ENCODE measurements around the gene GRIK4.

GRIK4 gene

GRCh38 chr11:120519474-120519873 is 7.9 kb downstream of the GRIK4 start:
- H3K4me3 ChIP-seq (replicated peaks in 1 of 2; ENCODE audit: low read depth in 2 of 2, low read length in 2 of 2): no peak overlapping the region
- no peak for DNase-seq (ENCODE audit: low read depth in 2 of 2)
- TF ChIP-seq, protein P1, sequence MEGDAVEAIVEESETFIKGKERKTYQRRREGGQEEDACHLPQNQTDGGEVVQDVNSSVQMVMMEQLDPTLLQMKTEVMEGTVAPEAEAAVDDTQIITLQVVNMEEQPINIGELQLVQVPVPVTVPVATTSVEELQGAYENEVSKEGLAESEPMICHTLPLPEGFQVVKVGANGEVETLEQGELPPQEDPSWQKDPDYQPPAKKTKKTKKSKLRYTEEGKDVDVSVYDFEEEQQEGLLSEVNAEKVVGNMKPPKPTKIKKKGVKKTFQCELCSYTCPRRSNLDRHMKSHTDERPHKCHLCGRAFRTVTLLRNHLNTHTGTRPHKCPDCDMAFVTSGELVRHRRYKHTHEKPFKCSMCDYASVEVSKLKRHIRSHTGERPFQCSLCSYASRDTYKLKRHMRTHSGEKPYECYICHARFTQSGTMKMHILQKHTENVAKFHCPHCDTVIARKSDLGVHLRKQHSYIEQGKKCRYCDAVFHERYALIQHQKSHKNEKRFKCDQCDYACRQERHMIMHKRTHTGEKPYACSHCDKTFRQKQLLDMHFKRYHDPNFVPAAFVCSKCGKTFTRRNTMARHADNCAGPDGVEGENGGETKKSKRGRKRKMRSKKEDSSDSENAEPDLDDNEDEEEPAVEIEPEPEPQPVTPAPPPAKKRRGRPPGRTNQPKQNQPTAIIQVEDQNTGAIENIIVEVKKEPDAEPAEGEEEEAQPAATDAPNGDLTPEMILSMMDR (IDR thresholded peaks at IDR 0.05; ENCODE audit: low read depth, low read length): no peak

DNA sequence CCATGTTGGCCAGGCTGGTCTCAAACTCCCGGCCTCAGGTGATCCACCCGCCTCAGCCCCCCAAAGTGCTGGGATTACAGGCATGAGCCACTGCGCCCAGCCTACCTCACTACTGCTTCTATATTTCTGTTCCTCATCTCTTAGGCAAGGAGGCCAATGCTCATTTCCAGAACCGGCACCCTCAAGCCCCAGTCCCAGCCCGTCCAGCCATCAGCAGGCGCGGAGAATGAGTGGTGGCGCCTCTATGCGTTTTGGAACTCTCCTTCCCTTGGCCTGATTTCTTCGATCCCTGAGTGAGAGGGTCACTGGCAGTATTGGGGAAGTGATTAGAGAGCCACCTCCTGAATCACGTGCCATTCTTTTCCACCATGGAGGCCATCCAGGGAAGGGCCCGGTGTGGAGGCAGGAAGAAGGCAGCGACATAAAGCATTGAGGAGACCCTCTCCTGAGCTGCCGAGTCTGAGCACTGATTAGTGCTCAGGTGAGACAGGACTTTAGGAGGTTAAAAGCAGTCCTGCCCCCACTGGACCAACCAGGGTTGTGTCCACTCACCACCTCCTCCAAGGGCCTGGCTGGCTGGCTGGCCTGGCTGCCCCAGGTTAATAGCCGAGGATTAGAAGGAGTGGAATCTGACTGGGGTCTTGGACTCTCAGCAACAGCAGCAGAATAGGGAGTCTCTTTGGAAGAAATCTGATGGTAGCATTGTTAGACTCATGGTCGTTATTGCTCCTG is 8.7 kb downstream of the GRIK4 start:
- TF ChIP-seq, protein P1 (IDR thresholded peaks at IDR 0.05; ENCODE audit: low read depth, low read length): no peak
- DNase-seq (ENCODE audit: low read depth in 2 of 2): no peak
- no peak overlapping the region for H3K4me3 ChIP-seq (replicated peaks in 1 of 2; ENCODE audit: low read depth in 2 of 2, low read length in 2 of 2)

DNA sequence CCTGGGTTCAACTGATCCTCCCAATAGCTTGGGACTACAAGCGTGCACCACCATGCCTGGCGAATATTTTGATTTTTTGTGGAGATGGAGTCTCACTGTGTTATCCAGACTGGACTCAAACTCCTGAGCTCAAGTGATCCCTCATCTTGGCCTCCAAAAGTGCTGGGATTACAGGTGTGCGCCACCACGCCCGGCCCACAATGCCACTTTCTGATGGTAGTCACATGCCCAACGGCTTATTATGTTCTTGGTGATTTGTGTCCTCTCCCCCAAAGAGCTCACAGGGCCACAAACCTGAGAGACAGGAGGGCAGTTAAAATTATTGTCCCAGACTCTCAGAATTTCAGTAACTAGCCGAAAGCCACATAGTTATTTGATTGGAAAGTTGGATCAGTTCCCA is 9.6 kb downstream of the GRIK4 start:
- no peak for DNase-seq (ENCODE audit: low read depth in 2 of 2)
- H3K4me3 ChIP-seq (replicated peaks in 1 of 2; ENCODE audit: low read depth in 2 of 2, low read length in 2 of 2): no peak overlapping the region
- TF ChIP-seq, protein P1 (IDR thresholded peaks at IDR 0.05; ENCODE audit: low read depth, low read length): no peak

DNA sequence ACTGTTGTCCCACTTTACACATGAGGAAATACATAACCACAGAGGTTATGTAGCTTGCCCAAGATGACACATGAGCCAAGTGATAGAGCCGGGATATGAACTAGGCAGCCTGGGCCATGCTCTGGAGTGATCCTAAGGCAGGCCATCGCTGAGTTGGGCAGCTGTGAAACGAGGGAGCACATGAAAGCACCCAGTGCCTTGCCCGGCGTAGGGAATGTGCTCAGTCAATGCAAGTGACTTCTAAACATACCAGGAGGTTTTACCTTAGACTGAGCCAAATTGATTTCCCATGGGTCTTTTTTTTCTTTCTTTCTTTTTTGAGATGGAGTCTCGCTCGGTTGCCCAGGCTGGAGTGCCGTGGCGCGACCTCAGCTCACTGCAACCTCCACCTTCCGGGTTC is 10.5 kb downstream of the GRIK4 start:
- no peak overlapping the region for H3K4me3 ChIP-seq (replicated peaks in 1 of 2; ENCODE audit: low read depth in 2 of 2, low read length in 2 of 2)
- no peak for DNase-seq (ENCODE audit: low read depth in 2 of 2)

GRCh38 chr11:120522736-120523135 is 11.2 kb downstream of the GRIK4 start:
- TF ChIP-seq, protein P1 (IDR thresholded peaks at IDR 0.05; ENCODE audit: low read depth, low read length): no peak

More for the DNA sequence above, 10.5 kb downstream of the GRIK4 start:
- TF ChIP-seq, protein P1 (IDR thresholded peaks at IDR 0.05; ENCODE audit: low read depth, low read length): no peak

GRCh38 chr11:120523196-120523595 is 11.6 kb downstream of the GRIK4 start:
- no peak overlapping the region for H3K4me3 ChIP-seq (replicated peaks in 1 of 2; ENCODE audit: low read depth in 2 of 2, low read length in 2 of 2)
- TF ChIP-seq, protein P1 (IDR thresholded peaks at IDR 0.05; ENCODE audit: low read depth, low read length): no peak
- DNase-seq (ENCODE audit: low read depth in 2 of 2): no peak

More at GRCh38 chr11:120522736-120523135, 11.2 kb downstream of the GRIK4 start:
- DNase-seq (ENCODE audit: low read depth in 2 of 2): no peak
- no peak overlapping the region for H3K4me3 ChIP-seq (replicated peaks in 1 of 2; ENCODE audit: low read depth in 2 of 2, low read length in 2 of 2)

Data from cardiac fibroblast (primary cell).